NCI-H510A treated with DMSO at 0.1 percent for 48 hours (cell line): ENCODE measurements around the gene DAP.
"Not testable (repeated sequence)": the region's sequence is repeated elsewhere in the genome, so short reads cannot be mapped to it uniquely, and the experiment has no call there.

Source experiments
- DNase-seq: peaks from one replicate; lab custom pipeline; 2025; lab: John Stamatoyannopoulos, UW

Gene DAP

GRCh38 chr5:10632110-10632761 lies 128.8 kb downstream of the DAP start:
- no peak for DNase-seq

GRCh38 chr5:10631316-10631996 lies 129.6 kb downstream of the DAP start:
- DNase-seq: no peak

GRCh38 chr5:10630744-10631143 lies 130.3 kb downstream of the DAP start:
- DNase-seq: not testable (repeated sequence)

GRCh38 chr5:10630126-10630525 lies 130.9 kb downstream of the DAP start:
- DNase-seq: no peak

GRCh38 chr5:10629682-10630081 lies 131.4 kb downstream of the DAP start:
- DNase-seq: no peak
